Psoas muscle (tissue), 8 donors: Measurements from ENCODE around the gene MROH7. TPM values are rescaled to one million over a fixed set of nuclear protein-coding genes. Genes with fewer than 3 reads are reported as not detected.

Experiments
- ATAC-seq, 4 donors: fragments of 200-7000 bp; cut with Tn5 transposase; one replicate each; pipeline ENCODE4 v1.9.1; 2020; ENCODE audit warnings: moderate library complexity in 3 of 4, mild to moderate bottlenecking in 2 of 4
- DNase-seq, 2 donors: peaks; one replicate each; pipeline ENCODE4 v3.0.0-alpha.2; 2020
- H3K27ac ChIP-seq: fragments of 200-600 bp; one replicate; pipeline ENCODE4 v1.8.0; 2022
- H3K27me3 ChIP-seq, 3 donors: fragments of 200-600 bp in 1 of 3; one replicate each; pipeline versions ENCODE4 v1.6.1 to v1.8.0; 2013 to 2022; ENCODE audit warnings: low read length in 2 of 3, mild to moderate bottlenecking in 2 of 3, moderate library complexity in 1 of 3; ENCODE audit not compliant: insufficient read depth in 3 of 3
- H3K36me3 ChIP-seq, 2 donors: fragments of 200-600 bp in 1 of 2; one replicate each; pipeline versions ENCODE4 v1.6.1 to v1.8.0; 2013 to 2022; ENCODE audit warnings: low read depth in 1 of 2, mild to moderate bottlenecking in 1 of 2, moderate library complexity in 1 of 2; ENCODE audit not compliant: insufficient read depth in 1 of 2
- H3K4me1 ChIP-seq: fragments of 200-600 bp; one replicate; pipeline ENCODE4 v1.8.0; 2022
- H3K4me3 ChIP-seq: fragments of 200-600 bp; one replicate; pipeline ENCODE4 v1.8.0; 2022; ENCODE audit warnings: mild to moderate bottlenecking
- H3K9me3 ChIP-seq: fragments of 200-600 bp; one replicate; pipeline ENCODE4 v1.8.0; 2022
- CTCF ChIP-seq: fragments of 200-600 bp; IDR thresholded peaks from one replicate; pipeline ENCODE4 v1.8.0; 2022; ENCODE audit warnings: antibody characterized with exemption
- WGBS, 3 donors: extraction: QIAGEN DNeasy Blood & Tissue Kit; methylation state at CpG; one replicate each; pipeline versions ENCODE4 v1.1.6 to v1.1.7; 2013; 5-methylcytosine and 5-hydroxymethylcytosine counted together
- intact Hi-C, 2 donors: fragments of 100-400 bp; cut with DNase I; formaldehyde crosslinking; loops; one replicate each; pipeline versions ENCODE4 v1.11.0 to v1.14.2; 2022
- polyA plus RNA-seq, 3 donors: library from polyadenylated mRNA; stranded (reverse); fragments of 200-250 nt; gene quantifications; one replicate each; pipeline ENCODE4 v1.2.3, GENCODE V29; 2013
- total RNA-seq, 4 donors: library from RNA; stranded (reverse); fragmentation: NEBNext Ultra II Directional in 2 of 4; extraction: Animal tissue kit (Norgen Biotek cat#: 25700) in 2 of 4; gene quantifications; one replicate each; pipeline versions ENCODE4 v1.2.1 to v1.2.4, GENCODE V29; 2021 to 2023
- donor health status: healthy with polysubstance abuse.
- donor health status: DM: no; HTN: no; CAD: no; lungs with moderate emphysema.
- donor health status: Bipolar disorder and iron deficiency.
- donor health status: healthy.
- donor health status: DM: yes; HTN: yes; CAD: no.
- donor health status: DM: no; HTN: no; CAD: no.
- donor health status: DM: no; HTN: no; CAD: no.
- donor health status: DM: yes; HTN: yes; CAD: no.

MROH7 gene
- total and polyA plus RNA-seq, 7 donors = 0.05 to 7.0 (median 1.1) TPM

- 91 to 93% (median 92%) methylated on average over 8 of the region's 8 CpGs for WGBS, 3 donors
- DNase-seq (no peak), ATAC-seq (no peak)
- no peak overlapping the region for H3K4me3 ChIP-seq
- peaks cover 0 to 25% of the 10 kb centered on the region in 2 donors for H3K36me3 ChIP-seq
- H3K9me3 ChIP-seq = no peaks in the 10 kb centered on the region
- H3K4me1 ChIP-seq = no peaks in the 10 kb centered on the region
- no peaks in the 10 kb centered on the region for H3K27me3 ChIP-seq
- intact Hi-C loops = no loop called here
- no peak overlapping the region for H3K27ac ChIP-seq
- TF ChIP-seq CTCF = no peak
These were observed 30.0 kb upstream of the MROH7 start for GRCh38 chr1:54611621-54612020.

GRCh38 chr1:54614024-54614423, 27.6 kb upstream of the MROH7 start:
- intact Hi-C loops = no loop called here
- ATAC-seq = no peak
- no peak overlapping the region for H3K4me3 ChIP-seq
- no peak for DNase-seq
- H3K36me3 ChIP-seq = peaks cover 0 to 3% of the 10 kb centered on the region in 2 donors
- H3K27me3 ChIP-seq = no peaks in the 10 kb centered on the region
- TF ChIP-seq CTCF = no peak
- no peaks in the 10 kb centered on the region for H3K9me3 ChIP-seq
- 77 to 85% (median 82%) methylated on average over 2 of the region's 2 CpGs for WGBS, 3 donors
- no peak overlapping the region for H3K27ac ChIP-seq
- H3K4me1 ChIP-seq = no peaks in the 10 kb centered on the region

GRCh38 chr1:54614563-54614962, 27.0 kb upstream of the MROH7 start:
- no peaks in the 10 kb centered on the region for H3K27me3 ChIP-seq
- intact Hi-C loops = no loop called here
- no peak for TF ChIP-seq CTCF
- ATAC-seq = no peak
- H3K9me3 ChIP-seq = no peaks in the 10 kb centered on the region
- H3K27ac ChIP-seq = no peak overlapping the region
- WGBS, 3 donors = 68 to 79% (median 73%) methylated on average over 8 of the region's 8 CpGs
- no peaks in the 10 kb centered on the region for H3K36me3 ChIP-seq
- H3K4me3 ChIP-seq = no peak overlapping the region
- no peaks in the 10 kb centered on the region for H3K4me1 ChIP-seq
- no peak for DNase-seq

GRCh38 chr1:54615531-54616279, 25.9 kb upstream of the MROH7 start:
- WGBS, 3 donors = 60 to 70% (median 69%) methylated on average over 13 of the region's 13 CpGs
- H3K4me1 ChIP-seq = no peaks in the 10 kb centered on the region
- no peaks in the 10 kb centered on the region for H3K36me3 ChIP-seq
- no peak for TF ChIP-seq CTCF
- no peaks in the 10 kb centered on the region for H3K9me3 ChIP-seq
- no peak overlapping the region for H3K27ac ChIP-seq
- ATAC-seq = no peak
- intact Hi-C loops = no loop called here
- no peaks in the 10 kb centered on the region for H3K27me3 ChIP-seq
- DNase-seq = no peak
- no peak overlapping the region for H3K4me3 ChIP-seq

- intact Hi-C loops = no loop called here
- Histone ChIP-seq H3K27me3 (no peaks in the 10 kb centered on the region), H3K4me3 (no peak overlapping the region), H3K36me3 (no peaks in the 10 kb centered on the region), H3K4me1 (no peaks in the 10 kb centered on the region), H3K27ac (no peak overlapping the region), H3K9me3 (no peaks in the 10 kb centered on the region)
- DNase-seq (no peak), ATAC-seq (peak in 3 of 4 donors; percentile 48 to 67 (median 52))
- no peak for TF ChIP-seq CTCF
- WGBS, 3 donors = 44 to 63% (median 57%) methylated on average over 8 of the region's 8 CpGs
These were observed 21.8 kb upstream of the MROH7 start for GRCh38 chr1:54619749-54620148.
